H1 (cell line): ENCODE data around the gene ZNF14. TPM values are rescaled to one million over a fixed set of nuclear protein-coding genes. Genes with fewer than 3 reads are reported as not detected.
"Not testable (repeated sequence)": the region's sequence is repeated elsewhere in the genome, so short reads cannot be mapped to it uniquely, and the experiment has no call there.

Experiments
- CTCF ChIA-PET: fragments of 300-600 bp; sonication (Branson Sonifier 250); formaldehyde crosslinking; loops from one replicate; lab custom pipeline; 2021; ENCODE audit not compliant: partially characterized antibody; lab: Charles Lee
- POLR2A ChIA-PET: fragments of 300-600 bp; sonication (Branson Sonifier 250); formaldehyde crosslinking; loops from one replicate; lab custom pipeline; 2021; ENCODE audit warnings: inconsistent platforms; ENCODE audit not compliant: partially characterized antibody; lab: Charles Lee
- DNase-seq, 2 experiments: peaks; one replicate each; pipeline versions ENCODE4 v3.0.0 to v3.0.0-alpha.2; 2010 to 2022; ENCODE audit warnings: low spot score in 2 of 2, low read depth in 1 of 2, mixed read lengths in 1 of 2
- FAIRE-seq: peaks from 2 replicates; lab custom pipeline; 2011; peaks lifted over from hg19 to GRCh38; lab: Jason Lieb, UNC
- H2AFZ ChIP-seq: 2 replicates; pipeline ENCODE4 v1.8.1; 2012; ENCODE audit warnings: low read length, inconsistent platforms
- H2AK5ac ChIP-seq: 2 replicates; pipeline ENCODE4 v1.6.1; 2013; ENCODE audit warnings: low read depth, low read length
- H2BK120ac ChIP-seq: replicated peaks from 2 replicates; pipeline ENCODE3; 2013; ENCODE audit warnings: low read depth, low read length, inconsistent platforms
- H2BK12ac ChIP-seq: 2 replicates; pipeline ENCODE4 v1.6.1; 2013; ENCODE audit warnings: low read depth, low read length
- H2BK15ac ChIP-seq: 2 replicates; pipeline ENCODE4 v1.6.1; 2013; ENCODE audit warnings: low read length
- H2BK20ac ChIP-seq: 2 replicates; pipeline ENCODE4 v1.6.1; 2013; ENCODE audit warnings: low read length
- H2BK5ac ChIP-seq: 2 replicates; pipeline ENCODE4 v1.6.1; 2013; ENCODE audit warnings: low read depth, low read length
- H3K14ac ChIP-seq: 2 replicates; pipeline ENCODE4 v1.6.1; 2013; ENCODE audit warnings: inconsistent platforms; ENCODE audit not compliant: insufficient read length
- H3K18ac ChIP-seq: 2 replicates; pipeline ENCODE4 v1.6.1; 2013; ENCODE audit warnings: low read length; ENCODE audit errors: extremely low read depth
- H3K23ac ChIP-seq: 2 replicates; pipeline ENCODE4 v1.6.1; 2013; ENCODE audit warnings: inconsistent platforms; ENCODE audit not compliant: insufficient read length
- H3K23me2 ChIP-seq: 2 replicates; pipeline ENCODE4 v1.6.1; 2013; ENCODE audit warnings: low read depth, low read length
- H3K27ac ChIP-seq: 2 replicates; pipeline ENCODE4 v1.6.1; 2011; ENCODE audit warnings: low read depth, low read length, inconsistent platforms
- H3K27me3 ChIP-seq, 4 experiments: replicated peaks in 1 of 4; 1 replicate in 1 of 4; 2 replicates in 3 of 4; pipeline versions ENCODE4 v1.6.1 to v1.8.1; 2011 to 2013; ENCODE audit warnings: low read length in 3 of 4, mild to moderate bottlenecking in 3 of 4, inconsistent platforms in 2 of 4, mixed read lengths in 2 of 4, moderate library complexity in 1 of 4; ENCODE audit not compliant: control insufficient read depth in 3 of 4, insufficient read depth in 3 of 4; ENCODE audit errors: extremely low read depth in 1 of 4
- H3K36me3 ChIP-seq, 4 experiments: 2 replicates each; pipeline versions ENCODE4 v1.6.1 to v1.8.1; 2011 to 2013; ENCODE audit warnings: mild to moderate bottlenecking in 4 of 4, low read length in 3 of 4, moderate library complexity in 2 of 4, control low read depth in 1 of 4, inconsistent platforms in 1 of 4; ENCODE audit not compliant: insufficient read depth in 4 of 4, control insufficient read depth in 2 of 4
- H3K4ac ChIP-seq: replicated peaks from 2 replicates; pipeline ENCODE3; 2013; ENCODE audit warnings: low read length, low read depth, mixed read lengths, inconsistent platforms; ENCODE audit not compliant: insufficient read length
- H3K4me1 ChIP-seq, 4 experiments: replicated peaks in 1 of 4; 1 replicate in 1 of 4; 2 replicates in 3 of 4; pipeline versions ENCODE4 v1.6.1 to v1.8.1; 2011 to 2013; ENCODE audit warnings: low read length in 3 of 4, inconsistent platforms in 2 of 4, mixed read lengths in 1 of 4; ENCODE audit not compliant: insufficient read depth in 4 of 4, control insufficient read depth in 3 of 4
- H3K4me2 ChIP-seq, 2 experiments: 2 replicates each; pipeline versions ENCODE4 v1.6.1 to v1.8.1; 2011 to 2013; ENCODE audit warnings: low read depth in 2 of 2, low read length in 2 of 2, control low read depth in 1 of 2, inconsistent platforms in 1 of 2, mild to moderate bottlenecking in 1 of 2; ENCODE audit not compliant: insufficient read depth in 1 of 2
- H3K4me3 ChIP-seq, 4 experiments: fragments of 200-600, 300-600 bp in 1 of 4; sonication (generic), shearing (Covaris generic), sonication (Bioruptor Twin) in 1 of 4; 2 replicates each; pipeline versions ENCODE4 v1.5.1 to v1.8.1; 2011 to 2016; ENCODE audit warnings: low read length in 4 of 4, low read depth in 3 of 4, control low read depth in 2 of 4, inconsistent platforms in 2 of 4, mild to moderate bottlenecking in 2 of 4, mixed read lengths in 1 of 4, moderate library complexity in 1 of 4; ENCODE audit not compliant: insufficient read depth in 2 of 4; ENCODE audit errors: extremely low read depth in 1 of 4
- H3K56ac ChIP-seq: replicated peaks from 2 replicates; pipeline ENCODE3; 2013; ENCODE audit warnings: low read depth, mild to moderate bottlenecking, mixed read lengths, low read length, inconsistent platforms; ENCODE audit not compliant: insufficient read length
- H3K79me1 ChIP-seq: 2 replicates; pipeline ENCODE4 v1.6.1; 2013; ENCODE audit warnings: low read depth, low read length, control low read depth
- H3K79me2 ChIP-seq, 2 experiments: 2 replicates each; pipeline versions ENCODE4 v1.6.1 to v1.8.1; 2012 to 2013; ENCODE audit warnings: low read length in 2 of 2, mild to moderate bottlenecking in 2 of 2, inconsistent platforms in 1 of 2; ENCODE audit not compliant: insufficient read depth in 2 of 2, control insufficient read depth in 1 of 2
- H3K9ac ChIP-seq, 4 experiments: replicated peaks in 1 of 4; 1 replicate in 1 of 4; 2 replicates in 3 of 4; pipeline versions ENCODE4 v1.6.1 to v1.8.1; 2011 to 2013; ENCODE audit warnings: low read depth in 3 of 4, low read length in 3 of 4, control low read depth in 2 of 4, mild to moderate bottlenecking in 2 of 4, moderate library complexity in 2 of 4, inconsistent platforms in 1 of 4; ENCODE audit errors: extremely low read depth in 1 of 4
- H3K9me3 ChIP-seq, 2 experiments: 2 replicates each; pipeline versions ENCODE4 v1.6.1 to v1.8.1; 2012 to 2013; ENCODE audit warnings: mild to moderate bottlenecking in 2 of 2, moderate library complexity in 2 of 2, control low read depth in 1 of 2, inconsistent platforms in 1 of 2, low read depth in 1 of 2, low read length in 1 of 2, mixed read lengths in 1 of 2; ENCODE audit not compliant: insufficient read depth in 2 of 2
- H4K20me1 ChIP-seq, 2 experiments: replicated peaks in 1 of 2; 2 replicates each; pipeline versions ENCODE3 to v1.8.1; 2011 to 2013; ENCODE audit warnings: inconsistent platforms in 2 of 2, low read length in 2 of 2, mild to moderate bottlenecking in 1 of 2; ENCODE audit not compliant: insufficient read depth in 2 of 2, control insufficient read depth in 1 of 2
- H4K5ac ChIP-seq: 2 replicates; pipeline ENCODE4 v1.6.1; 2013; ENCODE audit warnings: low read length, low read depth, mixed read lengths, inconsistent platforms; ENCODE audit not compliant: insufficient read length
- H4K8ac ChIP-seq: 2 replicates; pipeline ENCODE4 v1.8.0; 2013; ENCODE audit warnings: mild to moderate bottlenecking, moderate library complexity, low read length, inconsistent platforms; ENCODE audit not compliant: insufficient read depth; ENCODE audit errors: extremely low read depth
- H4K91ac ChIP-seq: replicated peaks from 2 replicates; pipeline ENCODE3; 2013; ENCODE audit warnings: low read length, mixed read lengths, inconsistent platforms; ENCODE audit not compliant: insufficient read length
- WGBS, 2 experiments: shearing (Covaris generic) in 1 of 2; methylation state at CpG; one replicate each; pipeline versions ENCODE4 v1.1.6 to v1.1.7; 2013 to 2015; ENCODE audit warnings: low lambda C conversion rate in 2 of 2, mixed read lengths in 2 of 2, inconsistent platforms in 1 of 2, low coverage in 1 of 2, missing lambda C conversion rate in 1 of 2; ENCODE audit not compliant: insufficient replicate concordance in 2 of 2, insufficient coverage in 1 of 2, insufficient read length in 1 of 2; ENCODE audit errors: extremely low coverage in 1 of 2, missing lambda C conversion rate in 1 of 2; 5-methylcytosine and 5-hydroxymethylcytosine counted together
- polyA plus RNA-seq, 7 experiments: library from polyadenylated mRNA; depleted of rRNA in 3 of 7; stranded (reverse) in 5 of 7; unstranded in 2 of 7; fragments of >200 nt in 5 of 7; fragments of 200-250 nt in 2 of 7; gene quantifications; 1 replicate in 5 of 7; 2 replicates in 1 of 7; 4 replicates in 1 of 7; pipeline versions ENCODE4 v1.2.1 to v1.2.3, GENCODE V29; 2011 to 2013; ENCODE audit warnings: missing spikeins in 2 of 7, mixed read lengths in 2 of 7
- total RNA-seq: library from RNA; stranded (reverse); fragmentation: NEBNext Ultra II Directional; extraction: Animal tissue kit (Norgen Biotek cat#: 25700); gene quantifications from 2 replicates; pipeline ENCODE4 v1.2.1, GENCODE V29; 2021

ZNF14 gene
- total and polyA plus RNA-seq, 2 of the 8 experiments (the other 6 are each of a cell fraction or from before 2014, with no cell fraction given), result 1.00 to 7.4 TPM

GRCh38 chr19:19689023-19689422 lies 43.9 kb downstream of the ZNF14 start:
- H3K4me1 ChIP-seq, H3K79me2 ChIP-seq, H4K91ac ChIP-seq, H3K79me1 ChIP-seq, H3K18ac ChIP-seq, H4K8ac ChIP-seq, H3K4me2 ChIP-seq, H3K4me3 ChIP-seq, FAIRE-seq, H4K20me1 ChIP-seq, H2BK15ac ChIP-seq, H2BK5ac ChIP-seq, H3K23me2 ChIP-seq, H2AK5ac ChIP-seq, H2BK12ac ChIP-seq, H4K5ac ChIP-seq, DNase-seq, H2AFZ ChIP-seq, H3K27me3 ChIP-seq, H3K14ac ChIP-seq, H3K23ac ChIP-seq, CTCF ChIA-PET, H2BK120ac ChIP-seq, H3K36me3 ChIP-seq, H3K4ac ChIP-seq, H3K56ac ChIP-seq, H3K27ac ChIP-seq, H2BK20ac ChIP-seq, H3K9me3 ChIP-seq, H3K9ac ChIP-seq: not testable (repeated sequence)
- POLR2A ChIA-PET, result interaction anchor here (1.7 kb wide), 1 partner anchor 17 kb away, joined by 4 read pairs; no protein-coding TSS in a partner anchor
- 94% methylated on average over 7 of the region's 10 CpGs; no CpG with 5 or more reads in 1 of the 2 experiments for WGBS, 2 experiments
